ENCODE data around the gene PFDN1.
"Not testable (repeated sequence)": the region's sequence is repeated elsewhere in the genome, so short reads cannot be mapped to it uniquely, and the experiment has no call there.

Gene PFDN1

GRCh38 chr5:140302786-140303639 lies at the start of gene PFDN1:
TSS of gene PFDN1 (minus strand) at chr5:140303101. CDS start at chr5:140303073, 28 bp downstream.
- DNase-seq, result peak; percentile 96 to 98 (median 97)

GRCh38 chr5:140351609-140352334 lies 48.9 kb upstream of the PFDN1 start:
- DNase-seq, result peak; percentile 87 to 92 (median 88)

- no peak for DNase-seq
Measured at GRCh38 chr5:140349244-140349643, 46.3 kb upstream of the PFDN1 start.

GRCh38 chr5:140348104-140348503 lies 45.2 kb upstream of the PFDN1 start:
- no peak for DNase-seq

- no peak for DNase-seq
Measured at GRCh38 chr5:140347360-140347759, 44.5 kb upstream of the PFDN1 start.

GRCh38 chr5:140346348-140347221 lies 43.7 kb upstream of the PFDN1 start, which contains the start of gene HBEGF:
TSS of gene HBEGF (minus strand) at chr5:140346603. CDS start at chr5:140346328, 275 bp downstream.
- DNase-seq, result peak; percentile 84 to 92 (median 88)

GRCh38 chr5:140345919-140346347 lies 43.0 kb upstream of the PFDN1 start:
- DNase-seq, result peak; percentile 58 to 77 (median 60)

GRCh38 chr5:140344683-140345423 lies 42.0 kb upstream of the PFDN1 start:
- peak; percentile 42 to 59 (median 43) for DNase-seq

- DNase-seq, result not testable (repeated sequence)
Measured at GRCh38 chr5:140343849-140344248, 40.9 kb upstream of the PFDN1 start.

- DNase-seq, result no peak
Measured at GRCh38 chr5:140342896-140343295, 40.0 kb upstream of the PFDN1 start.

GRCh38 chr5:140342287-140342686 lies 39.4 kb upstream of the PFDN1 start:
- peak; percentile 71 to 82 (median 73) for DNase-seq

- DNase-seq, result no peak
Measured at GRCh38 chr5:140341591-140341990, 38.7 kb upstream of the PFDN1 start.

GRCh38 chr5:140340605-140341121 lies 37.8 kb upstream of the PFDN1 start:
- peak in 2 of 3 donors; percentile 33 to 41 for DNase-seq

- no peak for DNase-seq
Measured at GRCh38 chr5:140339636-140340035, 36.7 kb upstream of the PFDN1 start.

- DNase-seq, result peak in 1 of 3 donors; percentile 38
Measured at GRCh38 chr5:140338908-140339307, 36.0 kb upstream of the PFDN1 start.

- DNase-seq, result no peak
Measured at GRCh38 chr5:140338336-140338735, 35.4 kb upstream of the PFDN1 start.

- DNase-seq, result no peak
Measured at GRCh38 chr5:140337880-140338279, 35.0 kb upstream of the PFDN1 start.

- DNase-seq, result no peak
Measured at GRCh38 chr5:140336388-140336787, 33.5 kb upstream of the PFDN1 start.

- no peak for DNase-seq
Measured at GRCh38 chr5:140331638-140332037, 28.7 kb upstream of the PFDN1 start.

GRCh38 chr5:140329739-140330481 lies 27.0 kb upstream of the PFDN1 start:
- DNase-seq, result no peak

All from suppressor macrophage treated with lipopolysaccharide for 1 hour (primary cell).